ENCODE results near the gene PLS1.
"Not testable (repeated sequence)": the region's sequence is repeated elsewhere in the genome, so short reads cannot be mapped to it uniquely, and the experiment has no call there.

Gene PLS1

DNA sequence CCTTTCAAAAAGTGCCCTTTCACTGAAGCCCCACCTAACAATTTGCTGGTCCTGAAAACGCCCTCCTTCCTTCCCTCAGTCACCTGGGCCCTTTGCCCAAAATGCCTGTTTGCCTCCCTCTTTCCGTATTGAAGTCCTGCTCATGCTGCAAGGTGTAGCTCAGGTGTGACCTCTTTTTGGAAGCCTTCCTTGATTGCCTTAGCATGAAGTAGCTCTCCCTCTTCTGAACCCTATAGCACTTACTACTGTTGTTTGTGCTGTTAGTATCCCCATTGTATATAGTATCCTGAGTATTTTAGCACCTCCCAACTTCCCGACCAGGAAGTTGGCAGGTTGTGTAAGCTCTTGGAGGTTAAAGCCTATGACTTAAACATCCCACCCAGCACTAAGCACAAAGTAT, 1.7 kb downstream of the PLS1 start:
- FAIRE-seq: no peak

DNA sequence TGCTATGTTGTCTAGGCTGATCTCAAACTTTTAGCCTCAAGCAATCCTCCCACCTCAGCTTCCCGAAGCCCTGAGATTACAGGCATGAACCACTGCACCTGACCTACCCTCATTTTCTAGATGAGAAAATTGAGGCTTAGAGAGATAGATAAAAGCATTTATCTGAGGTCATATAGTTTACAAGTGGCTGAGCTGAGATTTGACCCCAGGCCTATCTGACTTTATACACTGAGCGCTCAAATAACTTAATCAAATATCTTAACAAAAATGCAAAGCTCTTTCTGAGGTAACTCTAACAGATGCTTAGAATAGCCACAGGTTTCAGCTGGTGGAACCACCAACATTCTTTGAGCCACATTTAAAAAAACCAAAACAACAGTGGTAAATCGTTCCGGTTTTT, 5.5 kb downstream of the PLS1 start:
- FAIRE-seq: no peak

DNA sequence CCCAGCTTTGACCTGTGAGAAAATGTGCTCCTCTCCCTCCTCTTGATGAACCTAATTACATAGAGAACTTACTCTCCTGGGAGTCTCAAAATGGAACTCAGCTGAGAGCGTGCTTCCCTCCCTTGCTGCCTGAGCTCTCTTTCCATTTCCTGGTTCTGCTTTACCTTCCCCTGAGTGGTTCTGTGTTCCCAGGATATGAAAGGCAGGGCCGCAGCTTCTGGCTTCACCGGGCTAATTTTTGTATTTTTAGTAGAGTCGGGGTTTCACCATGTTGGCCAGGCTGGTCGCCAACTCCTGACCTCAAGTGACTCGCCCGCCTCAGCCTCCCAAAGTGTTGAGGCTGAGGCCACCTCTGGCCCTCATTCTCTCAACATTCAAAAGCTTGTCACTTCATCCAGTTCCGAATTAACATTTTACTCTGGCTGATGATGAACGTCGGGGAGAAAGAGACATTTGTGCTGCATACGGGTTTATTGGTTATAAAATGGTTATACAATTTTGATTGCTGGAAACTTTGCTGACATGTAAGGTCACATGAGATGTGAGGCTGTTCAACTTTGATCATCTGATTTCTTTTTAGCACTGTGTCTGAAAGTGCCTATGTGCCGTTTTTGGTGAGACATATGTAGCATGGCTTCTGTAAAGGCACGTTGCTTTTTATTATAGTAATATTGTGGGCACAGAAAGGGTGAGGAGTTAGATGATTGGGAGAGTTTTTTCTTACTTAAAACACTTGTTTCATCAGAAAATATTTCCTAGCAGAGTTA, 6.6 kb downstream of the PLS1 start:
- no peak for FAIRE-seq

DNA sequence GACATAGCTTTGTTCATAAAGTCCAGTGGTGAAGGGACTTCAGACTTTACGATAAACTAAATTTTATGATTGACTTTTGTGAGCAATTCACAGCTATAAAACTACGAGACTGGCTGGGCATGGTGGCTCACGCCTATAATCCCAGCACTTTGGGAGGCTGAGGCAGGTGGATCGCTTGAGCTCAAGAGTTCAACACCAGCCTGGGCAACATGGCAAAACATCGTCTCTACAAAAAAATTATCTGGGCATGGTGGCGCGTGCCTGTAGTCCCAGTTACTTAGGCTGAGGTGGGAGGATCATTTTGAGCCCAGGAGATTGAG, 7.2 kb downstream of the PLS1 start:
- FAIRE-seq: not testable (repeated sequence)

DNA sequence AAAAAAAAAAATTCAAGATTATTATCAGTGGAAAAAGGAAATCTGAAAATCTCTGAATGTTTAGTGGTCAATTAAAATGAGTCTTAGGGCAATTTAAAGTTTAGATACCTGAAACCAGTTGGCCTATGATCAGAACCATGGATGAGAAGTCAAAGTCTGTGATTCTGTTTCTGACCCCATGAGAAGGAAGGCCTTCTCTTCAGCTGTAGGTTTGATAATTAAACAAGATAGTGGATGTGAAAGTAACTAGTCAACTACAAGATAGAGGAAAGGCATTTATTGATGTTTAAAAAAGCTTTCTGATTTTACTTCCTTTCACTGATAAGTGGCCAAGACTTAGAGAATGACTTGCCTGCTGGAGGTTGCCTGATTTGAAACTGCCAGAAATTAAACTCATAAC, 8.7 kb downstream of the PLS1 start:
- FAIRE-seq: no peak

DNA sequence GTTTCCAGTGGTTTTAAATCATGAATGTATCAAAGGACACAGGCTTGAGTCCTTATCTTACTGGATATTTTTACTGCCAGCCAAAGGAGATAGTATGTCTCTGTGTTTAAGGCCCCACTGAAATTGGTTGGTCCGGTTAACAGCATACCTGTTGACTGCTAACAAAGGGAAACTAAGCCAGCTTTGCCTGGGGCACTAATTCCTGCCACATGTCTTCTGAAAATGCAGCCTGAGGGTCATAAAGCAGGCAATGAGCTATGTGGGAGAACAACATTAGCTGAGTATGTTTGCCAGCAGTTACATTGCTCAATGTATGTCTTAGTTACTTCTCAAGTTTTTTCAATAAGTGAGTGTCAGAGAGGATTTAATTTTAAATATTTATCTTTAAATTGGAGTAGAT, 12.4 kb downstream of the PLS1 start:
- no peak for FAIRE-seq

DNA sequence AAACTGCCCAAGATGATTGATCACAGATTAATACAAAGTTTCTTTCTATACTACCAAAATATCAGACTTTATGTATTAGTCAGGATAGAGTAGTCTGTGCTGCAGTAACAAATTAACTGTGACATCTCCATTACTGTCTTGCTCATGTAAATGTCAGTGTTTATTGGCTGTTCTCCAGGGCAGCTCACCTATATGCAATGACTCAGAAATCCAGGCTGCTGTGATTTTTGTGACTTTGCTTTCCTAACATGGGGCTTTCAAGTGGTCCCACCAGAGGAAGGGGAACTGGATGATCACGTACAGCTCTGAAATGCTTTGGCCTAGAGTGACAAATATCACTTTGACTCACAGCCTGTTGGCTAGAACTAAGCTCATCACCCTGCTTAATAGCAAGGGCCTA, 12.9 kb downstream of the PLS1 start:
- no peak for FAIRE-seq

DNA sequence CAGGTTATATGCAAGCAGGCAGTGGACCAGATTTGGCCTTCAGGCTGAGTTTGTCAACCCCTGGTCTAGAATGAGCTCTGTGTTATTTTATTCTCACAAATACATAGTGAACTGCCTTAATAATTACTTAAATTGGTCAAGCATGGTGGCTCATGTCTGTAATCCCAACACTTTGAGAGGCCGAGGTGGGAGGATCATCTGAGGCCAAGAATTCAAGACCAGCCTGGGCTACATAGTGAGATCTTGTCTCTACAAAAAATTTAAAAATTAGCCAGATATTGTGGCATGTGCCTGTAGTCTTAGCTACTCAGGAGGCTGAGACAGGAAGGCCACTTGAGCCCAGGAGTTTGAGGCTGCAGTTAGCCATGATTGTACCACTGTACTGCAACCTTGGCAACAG, 15.0 kb downstream of the PLS1 start:
- no peak for FAIRE-seq

DNA sequence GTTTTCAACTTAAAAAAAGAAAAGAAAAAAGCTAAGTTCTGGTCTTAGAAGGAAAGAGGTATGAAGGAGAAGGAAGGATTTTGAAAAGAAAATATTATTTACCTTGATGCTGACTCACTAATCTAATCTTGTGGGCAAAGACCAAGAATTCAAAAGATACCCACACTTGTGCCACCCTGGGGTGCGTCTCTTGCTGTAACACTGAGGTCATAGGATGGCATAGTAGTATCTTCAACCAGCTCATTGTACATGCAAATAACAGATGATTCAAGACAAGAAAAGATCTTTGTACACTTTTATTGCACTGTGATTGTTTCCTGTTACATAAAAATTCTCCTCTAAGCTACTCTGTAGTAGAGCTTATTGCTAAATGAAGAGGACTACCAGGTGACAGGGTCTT, 17.3 kb downstream of the PLS1 start:
- no peak for FAIRE-seq

DNA sequence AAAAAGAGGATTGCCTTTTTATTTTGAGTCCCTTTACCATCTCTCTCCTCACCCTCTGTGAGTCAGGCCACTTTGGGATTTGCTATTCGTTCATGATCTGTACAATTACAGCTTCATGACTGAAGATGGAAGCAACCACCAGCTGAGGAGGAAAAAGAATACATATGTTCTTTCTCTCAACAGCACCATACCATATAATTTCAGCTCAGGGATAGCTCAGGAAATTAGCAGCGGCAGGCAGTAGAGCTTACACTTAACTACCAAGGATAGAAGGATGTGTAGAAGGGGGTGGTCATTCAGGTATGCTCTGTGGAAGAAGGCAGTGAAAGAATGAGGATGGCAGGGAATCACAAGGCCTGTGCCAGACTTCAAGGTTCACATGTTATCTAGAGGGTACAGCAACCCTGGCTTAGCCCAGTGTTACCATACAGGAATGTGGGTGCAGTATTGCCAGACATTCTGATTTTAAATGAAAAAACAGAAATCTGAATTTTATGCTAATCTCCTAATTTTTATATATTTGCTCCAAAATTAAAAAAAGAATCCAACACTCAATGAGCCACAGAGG, 17.9 kb downstream of the PLS1 start:
- FAIRE-seq: no peak

DNA sequence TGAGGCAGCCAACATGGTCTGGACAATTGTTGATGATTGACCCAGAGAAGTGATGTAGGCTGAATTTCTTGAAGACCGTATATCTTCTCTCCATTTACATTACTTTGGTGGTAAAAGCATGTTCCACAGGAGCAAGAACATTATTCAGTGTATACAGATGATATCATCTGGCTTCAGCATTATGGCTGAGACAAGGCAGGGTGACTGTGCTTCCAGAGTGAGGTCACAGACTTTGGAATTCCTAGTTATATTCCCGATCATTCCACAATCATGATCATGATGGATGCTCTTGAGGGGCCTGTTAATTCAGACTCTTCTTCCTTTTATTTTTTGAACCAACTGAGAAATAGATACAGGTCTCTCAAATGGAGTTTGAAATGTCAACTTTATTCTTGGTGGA, 19.0 kb downstream of the PLS1 start:
- FAIRE-seq: no peak

DNA sequence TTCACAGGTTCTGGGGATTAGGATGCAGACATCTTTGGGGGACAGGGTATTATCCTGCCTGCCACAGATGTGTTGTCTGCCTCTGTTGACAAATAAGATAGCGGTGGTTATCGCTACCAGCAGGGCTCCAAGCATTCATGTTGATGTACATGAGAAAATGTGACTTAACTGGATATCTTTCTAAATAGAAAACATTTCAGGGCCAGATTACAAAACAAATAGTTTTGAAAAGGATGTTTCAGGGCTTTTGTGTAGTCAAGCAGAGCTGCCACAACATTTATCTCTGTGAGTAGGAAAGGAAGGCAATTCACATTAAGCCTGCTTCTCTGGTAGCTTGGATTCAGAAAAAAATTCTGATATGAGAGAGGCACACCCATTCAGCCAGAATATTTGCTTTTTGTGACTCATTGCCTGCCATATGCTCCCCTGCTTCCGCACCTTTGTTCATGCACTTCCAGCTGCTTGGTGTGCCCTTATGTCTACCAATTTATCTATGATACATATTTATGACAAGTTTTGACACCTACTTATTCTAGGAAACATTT, 22.8 kb downstream of the PLS1 start:
- FAIRE-seq: no peak

DNA sequence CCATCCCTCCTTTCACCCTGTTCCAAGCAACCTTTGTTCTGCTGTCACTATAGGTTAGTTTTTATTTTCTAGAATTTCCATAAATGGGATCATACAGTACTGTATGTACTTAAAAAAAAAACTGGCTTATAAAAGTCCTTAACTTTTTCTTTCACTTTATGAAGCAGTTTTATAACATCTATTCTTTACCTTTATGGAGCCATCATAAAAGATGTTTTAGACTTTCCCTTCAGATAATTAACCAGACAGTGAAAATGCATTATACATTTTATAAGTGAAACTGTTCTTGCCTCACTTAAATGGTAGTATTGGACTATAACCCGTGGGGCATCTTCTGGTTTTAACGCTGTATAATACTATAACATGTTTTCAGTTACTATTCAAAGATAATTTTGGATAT, 26.2 kb downstream of the PLS1 start:
- FAIRE-seq: no peak

DNA sequence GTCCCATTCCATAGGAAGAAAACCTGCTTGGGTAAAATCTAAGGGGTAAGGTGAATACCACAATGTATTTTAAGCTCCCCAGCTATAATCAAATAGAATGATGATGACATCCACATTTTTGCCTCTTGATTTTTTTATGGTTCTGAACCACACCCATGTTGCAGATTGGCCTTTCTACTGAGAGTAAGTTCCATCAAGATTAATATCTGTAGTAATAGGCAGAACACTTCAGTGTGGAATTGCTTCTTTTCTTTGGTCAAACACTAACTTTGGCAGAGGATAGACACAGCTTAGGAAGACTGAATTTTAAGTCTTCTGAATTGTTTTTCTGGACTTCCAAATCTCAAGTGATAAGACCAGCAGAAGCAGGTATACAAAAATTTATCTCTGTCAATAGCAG, 27.0 kb downstream of the PLS1 start:
- FAIRE-seq: no peak

DNA sequence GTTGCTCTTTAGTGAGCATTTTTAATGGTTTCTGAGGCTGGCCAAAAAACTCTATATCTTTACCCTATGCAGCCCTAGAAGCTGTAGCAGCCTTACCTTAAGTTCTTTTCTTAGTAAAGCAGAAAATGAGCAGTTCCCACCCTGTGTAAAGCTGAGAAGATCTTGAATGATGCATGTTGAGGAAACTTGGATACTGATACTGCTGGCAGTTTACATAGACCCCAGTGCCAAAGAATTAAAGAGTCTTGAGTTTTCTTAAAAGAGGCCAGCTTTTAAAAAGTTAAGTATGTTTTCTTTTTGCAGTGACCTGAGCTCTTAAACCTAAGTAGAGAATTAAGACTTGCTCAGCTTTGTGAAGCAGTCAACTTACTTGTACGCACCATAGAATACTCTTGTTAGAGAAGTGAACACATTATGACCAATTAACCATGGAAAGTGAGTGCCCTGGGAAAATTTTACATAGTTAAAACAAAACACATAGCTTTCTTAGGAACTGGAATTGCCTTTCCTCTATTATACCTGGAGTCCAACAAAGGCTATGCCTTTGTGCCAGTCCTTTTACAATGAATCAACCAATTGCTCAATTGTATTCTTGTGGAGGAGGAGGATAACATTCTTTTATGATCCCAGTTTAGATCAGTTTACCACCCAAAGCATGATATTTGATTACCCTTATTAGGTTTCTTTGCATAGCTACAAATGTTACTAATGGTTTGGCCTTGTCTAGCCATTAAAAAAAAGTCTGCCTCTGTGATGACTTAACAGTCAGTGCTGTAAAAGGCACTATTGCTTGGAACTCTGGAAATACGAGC, 28.4 kb downstream of the PLS1 start:
- FAIRE-seq: no peak

DNA sequence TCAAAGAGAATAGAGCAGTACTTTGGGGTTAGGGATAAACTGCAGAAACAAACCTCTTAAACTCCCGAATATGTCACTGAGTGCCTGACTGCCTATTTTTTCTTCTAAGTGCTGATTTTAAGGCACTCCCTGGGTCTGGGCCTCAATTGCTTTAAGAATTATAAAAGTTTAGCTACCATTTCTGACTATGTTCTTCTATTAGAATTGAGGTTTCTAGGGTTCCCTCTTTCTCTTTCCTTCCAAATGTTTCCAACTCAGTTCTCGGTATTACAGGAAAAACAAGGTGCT, 28.9 kb downstream of the PLS1 start:
- no peak for FAIRE-seq

DNA sequence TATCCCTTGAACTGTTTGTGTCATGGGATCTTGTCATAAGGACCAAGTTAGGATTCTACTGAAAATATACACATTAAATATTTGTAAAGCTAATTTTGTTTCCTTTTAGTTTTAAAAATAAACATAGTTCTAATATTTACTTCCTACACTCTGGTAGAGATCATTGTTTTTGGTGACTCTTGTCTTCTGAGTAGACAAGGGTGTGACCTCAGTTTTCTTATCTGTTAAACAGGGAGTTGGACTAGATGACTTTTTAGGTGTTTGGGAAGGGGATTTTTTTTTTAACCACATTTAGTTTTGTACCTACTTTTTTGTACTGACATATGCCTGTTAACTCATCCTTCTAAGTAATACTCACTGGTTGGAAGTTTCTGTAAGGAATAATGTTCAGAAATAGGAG, 30.8 kb downstream of the PLS1 start:
- no peak for FAIRE-seq

DNA sequence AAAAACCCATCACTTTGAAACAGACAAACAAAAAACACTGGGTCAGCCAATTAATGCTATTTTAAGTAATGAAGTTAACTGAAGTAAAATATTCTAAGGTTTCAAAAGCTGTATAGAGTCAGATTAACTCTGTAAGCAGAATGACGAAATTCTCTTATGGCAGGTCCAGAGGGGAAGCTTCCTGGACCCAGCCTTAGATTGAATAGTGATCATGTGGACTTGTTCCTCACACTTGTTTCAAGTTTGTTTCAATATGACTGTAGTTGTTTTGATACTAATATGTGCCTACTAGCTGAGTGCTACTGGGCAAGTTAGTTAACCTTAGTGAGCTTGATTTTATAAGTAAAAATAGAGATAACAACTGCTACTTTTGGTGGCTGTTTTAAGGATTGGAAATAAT, 32.6 kb downstream of the PLS1 start:
- no peak for FAIRE-seq

DNA sequence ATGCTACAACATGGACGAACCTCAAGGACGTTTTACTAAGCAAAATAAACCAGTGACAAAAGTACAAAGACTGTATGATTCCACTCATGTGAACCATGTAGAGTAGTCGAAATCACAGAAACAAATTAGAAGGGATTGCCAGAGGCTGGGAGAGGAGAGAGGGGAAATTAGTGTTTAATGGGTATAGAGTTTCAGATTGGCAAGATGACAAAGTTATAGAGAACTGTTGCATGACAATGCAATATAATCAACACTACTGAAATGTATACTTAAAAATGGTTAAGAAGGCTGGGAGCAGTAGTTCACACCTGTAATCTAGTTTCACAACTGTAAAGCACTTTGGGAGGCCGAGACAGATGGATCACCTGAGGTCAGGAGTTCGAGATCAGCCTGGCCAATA, 36.9 kb downstream of the PLS1 start:
- FAIRE-seq: no peak

DNA sequence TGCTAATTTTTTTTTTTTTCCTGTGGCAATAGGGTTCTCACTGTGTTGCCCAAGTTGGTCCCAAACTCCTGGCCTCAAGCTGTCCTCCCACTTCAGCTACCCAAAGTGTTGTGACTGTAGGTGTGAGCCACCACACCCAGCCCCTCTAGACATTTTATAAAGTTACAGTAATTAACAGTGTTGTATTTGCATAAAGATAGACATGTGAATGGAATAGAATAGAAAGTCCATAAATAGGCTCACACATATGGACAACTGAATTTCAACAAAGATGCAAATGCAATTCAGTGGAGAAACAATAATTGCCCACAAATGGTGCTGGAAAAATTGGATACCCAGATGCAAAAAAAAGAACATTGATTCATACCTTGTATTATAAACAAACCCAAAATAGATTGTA, 39.9 kb downstream of the PLS1 start:
- no peak for FAIRE-seq

DNA sequence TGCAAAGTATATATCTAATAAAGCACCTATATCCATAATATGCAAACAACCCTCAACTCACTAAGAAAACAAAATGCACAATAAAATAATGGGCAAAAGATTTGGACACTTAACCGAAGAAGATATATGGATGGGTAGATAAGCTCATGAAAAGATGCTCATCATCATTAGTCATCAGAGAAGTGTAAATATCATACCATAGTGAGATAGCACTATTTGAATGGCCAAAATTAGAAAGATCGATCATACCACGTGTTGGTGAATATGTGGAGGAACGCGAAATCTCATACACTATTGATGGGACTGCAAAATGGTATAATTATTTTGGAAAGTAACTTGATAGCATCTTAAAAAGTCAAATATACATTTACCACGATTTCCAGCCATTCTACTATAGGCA, 40.5 kb downstream of the PLS1 start:
- no peak for FAIRE-seq

DNA sequence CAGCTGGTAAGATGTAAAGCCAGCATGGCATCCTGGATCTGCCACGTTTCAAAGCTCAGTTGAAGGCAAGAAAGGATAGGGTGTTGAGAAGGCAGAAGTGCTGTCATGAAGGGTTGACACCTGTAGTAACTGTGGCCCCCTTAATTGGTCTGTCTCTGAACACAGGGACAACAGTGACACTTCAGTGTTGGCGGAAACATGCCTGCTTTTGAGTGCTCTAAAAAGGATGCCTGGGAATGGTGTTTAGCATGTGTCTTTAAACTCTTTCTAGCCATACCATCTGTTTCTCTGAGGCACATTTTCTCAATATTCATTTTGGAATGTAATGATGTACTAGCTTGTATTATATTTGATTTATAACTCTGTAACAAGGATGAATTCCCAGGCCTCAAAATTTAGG, 42.1 kb downstream of the PLS1 start:
- no peak for FAIRE-seq

DNA sequence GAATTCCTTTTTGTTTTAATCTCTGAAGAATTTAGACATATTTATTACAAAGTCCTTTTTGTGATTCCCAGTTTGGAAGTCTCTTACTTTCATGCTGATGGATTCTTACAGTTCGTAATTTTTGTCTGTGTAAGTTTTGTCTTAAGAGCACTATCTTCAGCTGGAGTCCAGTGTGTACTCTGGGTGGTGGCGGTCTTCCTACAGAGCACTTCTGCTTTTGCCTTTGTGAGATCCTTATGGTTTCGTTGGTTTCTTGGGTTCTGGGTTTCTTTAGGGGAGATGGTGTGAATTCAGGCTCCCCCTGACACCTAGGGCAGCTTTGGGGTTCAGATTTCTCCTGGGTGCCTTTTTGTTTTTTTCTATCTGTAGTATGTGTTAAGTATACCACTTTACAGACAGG, 45.3 kb downstream of the PLS1 start:
- no peak for FAIRE-seq

DNA sequence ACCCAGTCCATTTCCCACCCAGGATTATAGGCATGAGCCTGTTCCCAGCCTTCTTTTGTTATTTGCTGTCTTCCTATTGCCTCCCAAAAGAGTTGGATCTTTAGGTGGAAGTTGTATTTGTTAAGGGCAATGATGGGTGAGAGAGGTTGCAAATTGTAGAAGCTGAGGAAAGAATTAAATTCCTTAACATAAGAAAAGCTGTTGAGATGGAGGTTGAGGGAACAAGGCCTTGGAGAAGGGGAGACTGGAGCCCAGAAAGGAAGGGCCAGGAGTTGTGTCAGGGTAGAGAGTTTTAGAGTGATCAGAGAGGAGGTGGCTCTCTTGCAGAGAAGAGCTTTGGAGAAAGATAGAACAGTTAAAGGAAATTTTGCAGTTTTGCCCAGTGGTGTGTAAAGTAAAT, 46.8 kb downstream of the PLS1 start:
- no peak for FAIRE-seq

DNA sequence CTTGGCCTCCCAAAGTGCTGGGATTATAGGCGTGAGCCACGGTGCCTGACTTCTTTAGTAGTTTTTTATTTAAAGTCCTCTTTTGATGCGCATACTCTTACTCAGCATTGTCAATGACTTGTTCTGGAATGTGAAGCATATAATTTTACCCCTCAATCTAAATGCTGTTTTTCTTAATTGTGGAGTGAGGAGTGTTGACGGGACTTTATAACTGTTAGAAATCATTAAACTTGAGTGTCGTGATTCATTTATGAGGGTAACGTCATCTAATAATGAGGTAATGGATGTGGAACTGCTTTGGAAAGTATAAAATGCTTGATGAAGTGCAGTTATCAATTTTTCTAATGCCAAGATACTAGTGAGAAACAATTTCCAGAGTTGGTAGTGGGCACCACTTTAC, 48.3 kb downstream of the PLS1 start:
- no peak for FAIRE-seq
